Stomach (tissue), 9 donors: ENCODE results near the gene CARD10. TPM values are rescaled to one million over a fixed set of nuclear protein-coding genes. Genes with fewer than 3 reads are reported as not detected.

ENCODE experiments used
- DNase-seq, 2 donors: peaks; one replicate each; pipeline versions ENCODE4 v3.0.0 to v3.0.0-alpha.2; 2013 to 2019
- H3K27ac ChIP-seq, 5 donors: fragments of 200-600 bp in 4 of 5; sonication (generic) in 4 of 5; one replicate each; pipeline ENCODE4 v1.5.1; 2013 to 2019; ENCODE audit warnings: mild to moderate bottlenecking in 1 of 5, moderate library complexity in 1 of 5
- H3K27me3 ChIP-seq, 3 donors: fragments of 200-600 bp; sonication (generic); one replicate each; pipeline ENCODE4 v1.5.1; 2017 to 2019; ENCODE audit warnings: mixed run types in 1 of 3
- H3K36me3 ChIP-seq, 4 donors: fragments of 200-600 bp; sonication (generic); 1 replicate in 3 of 4; 2 replicates in 1 of 4; pipeline ENCODE4 v1.5.1; 2016 to 2019
- H3K4me1 ChIP-seq, 4 donors: fragments of 200-600 bp; sonication (generic); one replicate each; pipeline ENCODE4 v1.5.1; 2016 to 2019
- H3K4me3 ChIP-seq, 4 donors: fragments of 200-600 bp; sonication (generic) in 3 of 4; one replicate each; pipeline ENCODE4 v1.5.1; 2016 to 2019; ENCODE audit warnings: mild to moderate bottlenecking in 1 of 4
- H3K9me3 ChIP-seq, 4 donors: fragments of 200-600 bp; sonication (generic); one replicate each; pipeline ENCODE4 v1.5.1; 2016 to 2019
- EP300 ChIP-seq: sonication (generic); formaldehyde crosslinking; IDR thresholded peaks from one replicate; pipeline ENCODE4 v1.6.1; 2017; ENCODE audit warnings: antibody characterized with exemption
- POLR2A ChIP-seq, 4 donors: fragments of 450-650 bp; IDR thresholded peaks; one replicate each; pipeline ENCODE4 v1.6.1; 2016; ENCODE audit warnings: antibody characterized with exemption in 4 of 4, control low read depth in 2 of 4, mild to moderate bottlenecking in 1 of 4, moderate library complexity in 1 of 4
- POLR2AphosphoS5 ChIP-seq, 3 donors: sonication (generic); formaldehyde crosslinking; IDR thresholded peaks; one replicate each; pipeline ENCODE4 v1.6.1; 2016; ENCODE audit warnings: antibody characterized with exemption in 3 of 3
- WGBS, 5 donors: extraction: QIAGEN DNeasy Blood & Tissue Kit in 3 of 5; methylation state at CpG; one replicate each; pipeline versions ENCODE4 v1.1.5 to v1.1.7; 2013 to 2018; 5-methylcytosine and 5-hydroxymethylcytosine counted together
- intact Hi-C: fragments of 100-400 bp; cut with DNase I; formaldehyde crosslinking; loops from one replicate; pipeline ENCODE4 v1.15.1; 2023; ENCODE audit warnings: low total_unique reads
- polyA plus RNA-seq, 3 donors: library from polyadenylated mRNA; stranded (reverse); fragments of 200-250 nt; gene quantifications; one replicate each; pipeline ENCODE4 v1.2.3, GENCODE V29; 2013
- total RNA-seq, 5 donors: library from RNA; depleted of rRNA; stranded (reverse); fragments of >200 nt; gene quantifications; one replicate each; pipeline versions ENCODE4 v1.1.0 to v1.2.3, GENCODE V29; 2014 to 2016
- TF ChIP-seq, protein P1 (sequence below), 7 experiments: fragments of 450-650 bp in 4 of 7; fragments of 200-600 bp in 3 of 7; sonication (generic) in 3 of 7; IDR thresholded peaks; one replicate each; pipeline ENCODE4 v1.5.1; 2016 to 2019; ENCODE audit warnings: antibody characterized with exemption in 7 of 7, control low read depth in 2 of 7, mild to moderate bottlenecking in 1 of 7
- donor health status: healthy with polysubstance abuse.
- donor health status: Bipolar disorder and iron deficiency.
- donor health status: healthy.

Gene CARD10
- total and polyA plus RNA-seq, 8 donors, result 5.5 to 120 (median 15.7) TPM

DNA sequence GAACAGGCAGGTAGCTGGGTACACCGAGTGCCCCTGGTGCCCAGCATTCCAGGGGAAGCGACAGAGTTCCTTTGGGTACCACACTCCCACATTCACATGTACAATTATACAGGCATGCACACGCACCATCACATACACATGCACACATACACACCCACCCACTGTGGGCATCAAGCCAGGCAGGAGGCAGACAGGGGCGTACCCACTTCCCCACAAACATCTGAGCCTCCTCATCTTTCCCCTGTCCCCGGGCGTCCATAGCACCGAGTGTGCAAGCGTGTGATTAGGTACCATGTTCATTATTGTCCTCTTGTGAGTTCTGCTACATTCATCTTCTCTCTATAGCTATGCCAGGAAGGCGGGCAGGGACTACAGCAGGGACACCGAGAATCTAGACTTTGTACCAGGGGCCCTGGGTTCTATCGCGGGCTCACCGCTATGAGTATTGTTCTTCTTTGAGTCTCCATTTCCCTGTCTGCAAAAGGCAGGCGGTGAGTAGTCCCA is 2.1 kb upstream of the CARD10 start:
- Histone ChIP-seq H3K9me3 (no peaks in the 10 kb centered on the region), H3K27me3 (peaks cover 0 to 52% (median 7%) of the 10 kb centered on the region in 3 donors), H3K27ac (peak overlapping the region in 2 of 5 donors; percentile 14 to 27), H3K4me1 (peaks cover 5 to 49% (median 33%) of the 10 kb centered on the region in 4 donors), H3K36me3 (peaks cover 0 to 2% (median 0%) of the 10 kb centered on the region in 4 donors), H3K4me3 (no peak overlapping the region)
- TF ChIP-seq POLR2AphosphoS5 (IDR thresholded peaks at IDR 0.05), result no peak
- no peak for TF ChIP-seq POLR2A (IDR thresholded peaks at IDR 0.05)
- TF ChIP-seq, protein P1, sequence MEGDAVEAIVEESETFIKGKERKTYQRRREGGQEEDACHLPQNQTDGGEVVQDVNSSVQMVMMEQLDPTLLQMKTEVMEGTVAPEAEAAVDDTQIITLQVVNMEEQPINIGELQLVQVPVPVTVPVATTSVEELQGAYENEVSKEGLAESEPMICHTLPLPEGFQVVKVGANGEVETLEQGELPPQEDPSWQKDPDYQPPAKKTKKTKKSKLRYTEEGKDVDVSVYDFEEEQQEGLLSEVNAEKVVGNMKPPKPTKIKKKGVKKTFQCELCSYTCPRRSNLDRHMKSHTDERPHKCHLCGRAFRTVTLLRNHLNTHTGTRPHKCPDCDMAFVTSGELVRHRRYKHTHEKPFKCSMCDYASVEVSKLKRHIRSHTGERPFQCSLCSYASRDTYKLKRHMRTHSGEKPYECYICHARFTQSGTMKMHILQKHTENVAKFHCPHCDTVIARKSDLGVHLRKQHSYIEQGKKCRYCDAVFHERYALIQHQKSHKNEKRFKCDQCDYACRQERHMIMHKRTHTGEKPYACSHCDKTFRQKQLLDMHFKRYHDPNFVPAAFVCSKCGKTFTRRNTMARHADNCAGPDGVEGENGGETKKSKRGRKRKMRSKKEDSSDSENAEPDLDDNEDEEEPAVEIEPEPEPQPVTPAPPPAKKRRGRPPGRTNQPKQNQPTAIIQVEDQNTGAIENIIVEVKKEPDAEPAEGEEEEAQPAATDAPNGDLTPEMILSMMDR (IDR thresholded peaks at IDR 0.05), result no peak
- TF ChIP-seq EP300, result no peak
- intact Hi-C loops, result no loop called here
- 38 to 53% (median 40%) methylated on average over 10 to 14 of the region's 14 CpGs for WGBS, 5 donors
- DNase-seq, result peak in 1 of 2 donors; percentile 48

DNA sequence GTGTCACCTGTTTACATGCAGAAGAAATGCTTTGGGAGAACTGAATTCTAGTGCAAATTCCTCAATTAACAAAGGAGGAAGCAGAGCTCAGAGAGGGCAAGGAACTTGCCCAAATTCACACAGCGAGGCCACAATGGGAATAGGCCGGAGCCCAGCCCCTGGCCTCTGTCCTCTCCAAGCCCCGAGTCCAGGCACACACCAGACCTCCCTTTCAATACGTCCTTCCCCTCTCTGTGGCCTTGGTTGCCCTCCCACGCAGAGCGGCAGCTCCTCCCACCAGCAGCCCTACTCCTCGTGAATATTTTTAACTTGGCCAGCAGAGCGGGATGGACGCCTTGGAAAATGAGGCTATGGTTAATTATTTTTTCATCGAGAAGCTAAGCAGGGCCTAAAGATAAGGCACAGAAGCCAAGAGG is 1.6 kb upstream of the CARD10 start:
- Histone ChIP-seq H3K9me3 (no peaks in the 10 kb centered on the region), H3K27me3 (peaks cover 0 to 52% (median 7%) of the 10 kb centered on the region in 3 donors), H3K4me3 (no peak overlapping the region), H3K27ac (peak overlapping the region in 1 of 5 donors; percentile 14), H3K36me3 (peaks cover 0 to 7% (median 3%) of the 10 kb centered on the region in 4 donors), H3K4me1 (peaks cover 5 to 51% (median 33%) of the 10 kb centered on the region in 4 donors)
- no peak for DNase-seq
- WGBS, 5 donors, result 31 to 53% (median 39%) methylated on average over 10 of the region's 10 CpGs
- intact Hi-C loops, result no loop called here
- no peak for TF ChIP-seq POLR2A (IDR thresholded peaks at IDR 0.05)
- TF ChIP-seq POLR2AphosphoS5 (IDR thresholded peaks at IDR 0.05), result no peak
- TF ChIP-seq EP300, result no peak
- TF ChIP-seq, protein P1 (IDR thresholded peaks at IDR 0.05), result no peak

DNA sequence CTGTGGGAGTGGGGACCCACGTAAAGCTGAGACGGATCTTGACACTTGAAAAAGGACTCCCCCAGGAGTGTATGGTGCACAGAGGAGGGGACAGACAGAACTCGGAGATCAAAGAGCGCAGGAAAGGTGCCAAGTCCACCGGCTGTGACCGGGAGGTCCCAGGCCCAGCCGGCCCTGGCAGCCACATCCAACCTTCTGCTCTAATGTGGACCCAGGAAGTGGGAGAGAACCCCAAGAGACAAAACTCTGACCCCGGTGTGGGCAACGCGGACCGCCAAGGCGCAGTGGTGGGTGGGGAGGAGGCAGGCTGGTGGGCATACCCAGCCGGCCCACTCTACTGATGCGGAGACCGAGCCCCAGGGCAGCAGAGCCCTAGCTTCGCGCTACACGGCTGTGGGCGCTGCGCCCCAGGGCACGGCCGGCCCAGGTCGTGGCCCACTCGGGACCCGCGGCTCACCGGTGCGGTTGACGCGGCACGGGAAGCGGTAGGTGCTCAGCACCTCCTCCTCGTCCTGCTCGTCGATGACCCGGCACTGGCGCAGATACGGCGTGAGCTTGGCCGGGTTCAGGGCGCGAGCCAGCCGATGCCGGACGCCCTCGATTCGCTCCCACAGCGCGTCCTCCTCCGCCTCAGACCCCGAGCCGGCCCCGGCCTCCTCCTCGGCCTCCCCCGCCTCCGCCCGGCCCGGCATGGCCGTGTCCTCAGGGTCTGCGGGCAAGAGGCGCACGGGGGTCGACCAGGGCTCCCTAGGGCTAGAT is 527 bp downstream of the CARD10 start:
- Histone ChIP-seq H3K36me3 (peaks cover 0 to 21% (median 15%) of the 10 kb centered on the region in 4 donors), H3K27ac (peak overlapping the region; percentile 59 to 81 (median 73)), H3K4me1 (peaks cover 5 to 45% (median 33%) of the 10 kb centered on the region in 4 donors), H3K27me3 (peaks cover 0 to 53% (median 7%) of the 10 kb centered on the region in 3 donors), H3K4me3 (peak overlapping the region; percentile 56 to 82 (median 70)), H3K9me3 (no peaks in the 10 kb centered on the region)
- peak in 1 of 2 donors; percentile 60 for DNase-seq
- WGBS, 5 donors, result 8 to 21% (median 8%) methylated on average over 36 to 63 of the region's 63 CpGs
- intact Hi-C loops, result no loop called here
- no peak for TF ChIP-seq POLR2AphosphoS5 (IDR thresholded peaks at IDR 0.05)
- TF ChIP-seq POLR2A (IDR thresholded peaks at IDR 0.05), result no peak
- TF ChIP-seq, protein P1 (IDR thresholded peaks at IDR 0.05), result no peak
- TF ChIP-seq EP300, result no peak

DNA sequence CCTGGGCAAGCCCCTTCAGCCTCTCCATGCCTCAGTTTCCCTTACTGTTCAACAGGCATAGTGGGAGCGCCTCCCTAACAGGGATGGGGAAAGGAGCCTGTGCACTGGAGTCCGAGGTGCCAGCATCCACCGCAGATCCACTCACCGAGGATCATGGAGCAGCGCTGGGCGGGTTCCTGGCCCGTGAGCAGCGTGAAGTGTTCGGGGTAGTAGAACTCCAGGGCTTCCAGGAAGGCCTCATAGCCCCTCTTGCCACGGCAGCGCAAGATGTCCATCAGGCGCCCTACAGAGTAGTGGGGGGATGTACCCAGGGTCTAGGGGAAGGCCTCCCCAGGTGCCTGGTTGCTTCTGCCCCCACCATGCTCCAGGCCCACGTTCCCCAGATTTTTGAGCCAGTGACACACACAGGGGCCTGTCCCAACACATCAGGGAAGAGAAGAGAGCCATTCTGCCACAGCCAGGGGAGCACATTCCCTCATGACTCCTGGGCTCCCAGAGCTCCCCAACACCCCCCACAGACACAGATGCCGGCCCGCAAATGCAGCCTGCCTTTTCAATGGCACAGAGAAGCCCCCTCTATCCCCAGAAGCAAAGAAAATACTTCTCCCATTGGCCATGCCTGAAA is 1.3 kb downstream of the CARD10 start:
- Histone ChIP-seq H3K27me3 (peaks cover 0 to 58% (median 7%) of the 10 kb centered on the region in 3 donors), H3K36me3 (peaks cover 0 to 21% (median 15%) of the 10 kb centered on the region in 4 donors), H3K4me1 (peaks cover 5 to 53% (median 34%) of the 10 kb centered on the region in 4 donors), H3K27ac (peak overlapping the region in 3 of 5 donors; percentile 73 to 81 (median 78)), H3K9me3 (no peaks in the 10 kb centered on the region), H3K4me3 (peak overlapping the region; percentile 56 to 82 (median 70))
- no peak for DNase-seq
- intact Hi-C loops, result no loop called here
- TF ChIP-seq POLR2AphosphoS5 (IDR thresholded peaks at IDR 0.05) (no peak), EP300 (no peak), POLR2A (IDR thresholded peaks at IDR 0.05) (no peak)
- TF ChIP-seq, protein P1 (IDR thresholded peaks at IDR 0.05), result no peak
- WGBS, 5 donors, result 84 to 91% (median 86%) methylated on average over 15 of the region's 15 CpGs
